SK-N-SH (cell line): Measurements from ENCODE around the gene AFAP1L1.

Experiments used
- EP300 ChIP-seq, 2 experiments: IDR thresholded peaks; 2 replicates each; pipeline versions ENCODE4 v1.4.0 to v1.6.1; 2012; ENCODE audit warnings: borderline replicate concordance in 1 of 2, low read depth in 1 of 2, low read length in 1 of 2
- POLR2AphosphoS5 ChIP-seq: IDR thresholded peaks from 2 replicates; pipeline ENCODE4 v1.6.1; 2012; ENCODE audit warnings: low read depth, low read length
- SIN3A ChIP-seq: IDR thresholded peaks from 2 replicates; pipeline ENCODE4 v1.6.1; 2012; ENCODE audit warnings: low read depth, mild to moderate bottlenecking, low read length, moderate library complexity, borderline replicate concordance
- YY1 ChIP-seq: IDR thresholded peaks from 2 replicates; pipeline ENCODE4 v1.4.0; 2012; ENCODE audit warnings: low read depth, mild to moderate bottlenecking
- TF ChIP-seq, protein P1 (sequence below): fragments of 200-600 bp; sonication (generic); IDR thresholded peaks from 2 replicates; pipeline ENCODE4 v1.6.1; 2017; ENCODE audit warnings: antibody characterized with exemption, mild to moderate bottlenecking, moderate library complexity
- TF ChIP-seq, protein P2 (sequence below): IDR thresholded peaks from 2 replicates; pipeline ENCODE4 v1.6.1; 2012; ENCODE audit warnings: mild to moderate bottlenecking, low read depth, low read length, moderate library complexity
- TF ChIP-seq, protein P3 (sequence below): fragments of 150-350 bp; IDR thresholded peaks from 2 replicates; pipeline ENCODE4 v1.6.1; 2017; ENCODE audit warnings: antibody characterized with exemption, low read length, low read depth, borderline replicate concordance

DNA sequence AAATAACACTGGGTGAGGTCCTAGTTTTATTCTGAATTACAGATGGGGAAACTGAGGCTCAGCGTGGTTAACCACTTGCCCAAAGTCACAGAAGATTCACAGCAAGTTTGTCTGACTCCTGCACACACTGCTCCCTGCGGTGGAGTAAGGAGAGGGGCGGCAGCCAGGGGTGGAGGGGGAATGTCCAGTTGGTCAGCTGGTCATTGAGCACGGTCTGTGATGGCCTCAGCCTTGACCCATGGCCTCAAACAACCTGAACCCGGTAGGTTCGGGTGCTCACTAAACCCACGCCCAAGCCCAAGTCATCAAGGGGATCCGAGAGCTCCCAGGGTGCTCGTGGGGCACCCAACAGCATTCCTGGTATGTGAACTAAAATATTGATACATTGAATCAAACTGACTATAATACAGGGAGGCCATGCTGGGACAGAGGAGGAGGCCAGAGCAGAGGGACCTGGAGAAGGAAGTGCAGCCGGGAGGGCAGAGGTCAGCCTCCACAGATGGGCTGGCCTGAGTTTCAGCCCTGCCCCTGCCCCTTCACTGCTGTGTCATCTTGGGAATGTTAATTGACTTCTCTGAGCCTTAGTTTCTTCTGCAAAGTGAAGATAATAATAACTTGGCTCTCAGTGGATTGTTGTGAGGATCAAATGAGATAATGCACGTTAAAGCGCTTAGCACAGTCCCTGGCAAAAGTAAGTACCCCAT lies 111.0 kb downstream of the AFAP1L1 start:
- TF ChIP-seq POLR2AphosphoS5: no peak
- TF ChIP-seq, protein P1, sequence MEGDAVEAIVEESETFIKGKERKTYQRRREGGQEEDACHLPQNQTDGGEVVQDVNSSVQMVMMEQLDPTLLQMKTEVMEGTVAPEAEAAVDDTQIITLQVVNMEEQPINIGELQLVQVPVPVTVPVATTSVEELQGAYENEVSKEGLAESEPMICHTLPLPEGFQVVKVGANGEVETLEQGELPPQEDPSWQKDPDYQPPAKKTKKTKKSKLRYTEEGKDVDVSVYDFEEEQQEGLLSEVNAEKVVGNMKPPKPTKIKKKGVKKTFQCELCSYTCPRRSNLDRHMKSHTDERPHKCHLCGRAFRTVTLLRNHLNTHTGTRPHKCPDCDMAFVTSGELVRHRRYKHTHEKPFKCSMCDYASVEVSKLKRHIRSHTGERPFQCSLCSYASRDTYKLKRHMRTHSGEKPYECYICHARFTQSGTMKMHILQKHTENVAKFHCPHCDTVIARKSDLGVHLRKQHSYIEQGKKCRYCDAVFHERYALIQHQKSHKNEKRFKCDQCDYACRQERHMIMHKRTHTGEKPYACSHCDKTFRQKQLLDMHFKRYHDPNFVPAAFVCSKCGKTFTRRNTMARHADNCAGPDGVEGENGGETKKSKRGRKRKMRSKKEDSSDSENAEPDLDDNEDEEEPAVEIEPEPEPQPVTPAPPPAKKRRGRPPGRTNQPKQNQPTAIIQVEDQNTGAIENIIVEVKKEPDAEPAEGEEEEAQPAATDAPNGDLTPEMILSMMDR: no peak
- TF ChIP-seq, protein P2, sequence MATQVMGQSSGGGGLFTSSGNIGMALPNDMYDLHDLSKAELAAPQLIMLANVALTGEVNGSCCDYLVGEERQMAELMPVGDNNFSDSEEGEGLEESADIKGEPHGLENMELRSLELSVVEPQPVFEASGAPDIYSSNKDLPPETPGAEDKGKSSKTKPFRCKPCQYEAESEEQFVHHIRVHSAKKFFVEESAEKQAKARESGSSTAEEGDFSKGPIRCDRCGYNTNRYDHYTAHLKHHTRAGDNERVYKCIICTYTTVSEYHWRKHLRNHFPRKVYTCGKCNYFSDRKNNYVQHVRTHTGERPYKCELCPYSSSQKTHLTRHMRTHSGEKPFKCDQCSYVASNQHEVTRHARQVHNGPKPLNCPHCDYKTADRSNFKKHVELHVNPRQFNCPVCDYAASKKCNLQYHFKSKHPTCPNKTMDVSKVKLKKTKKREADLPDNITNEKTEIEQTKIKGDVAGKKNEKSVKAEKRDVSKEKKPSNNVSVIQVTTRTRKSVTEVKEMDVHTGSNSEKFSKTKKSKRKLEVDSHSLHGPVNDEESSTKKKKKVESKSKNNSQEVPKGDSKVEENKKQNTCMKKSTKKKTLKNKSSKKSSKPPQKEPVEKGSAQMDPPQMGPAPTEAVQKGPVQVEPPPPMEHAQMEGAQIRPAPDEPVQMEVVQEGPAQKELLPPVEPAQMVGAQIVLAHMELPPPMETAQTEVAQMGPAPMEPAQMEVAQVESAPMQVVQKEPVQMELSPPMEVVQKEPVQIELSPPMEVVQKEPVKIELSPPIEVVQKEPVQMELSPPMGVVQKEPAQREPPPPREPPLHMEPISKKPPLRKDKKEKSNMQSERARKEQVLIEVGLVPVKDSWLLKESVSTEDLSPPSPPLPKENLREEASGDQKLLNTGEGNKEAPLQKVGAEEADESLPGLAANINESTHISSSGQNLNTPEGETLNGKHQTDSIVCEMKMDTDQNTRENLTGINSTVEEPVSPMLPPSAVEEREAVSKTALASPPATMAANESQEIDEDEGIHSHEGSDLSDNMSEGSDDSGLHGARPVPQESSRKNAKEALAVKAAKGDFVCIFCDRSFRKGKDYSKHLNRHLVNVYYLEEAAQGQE: no peak
- TF ChIP-seq, protein P3, sequence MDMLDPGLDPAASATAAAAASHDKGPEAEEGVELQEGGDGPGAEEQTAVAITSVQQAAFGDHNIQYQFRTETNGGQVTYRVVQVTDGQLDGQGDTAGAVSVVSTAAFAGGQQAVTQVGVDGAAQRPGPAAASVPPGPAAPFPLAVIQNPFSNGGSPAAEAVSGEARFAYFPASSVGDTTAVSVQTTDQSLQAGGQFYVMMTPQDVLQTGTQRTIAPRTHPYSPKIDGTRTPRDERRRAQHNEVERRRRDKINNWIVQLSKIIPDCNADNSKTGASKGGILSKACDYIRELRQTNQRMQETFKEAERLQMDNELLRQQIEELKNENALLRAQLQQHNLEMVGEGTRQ: no peak
- TF ChIP-seq SIN3A: no peak
- no peak for TF ChIP-seq EP300 (IDR thresholded peaks at IDR 0.05; ENCODE audit: borderline replicate concordance in 1 of 2, low read depth in 1 of 2, low read length in 1 of 2)
- TF ChIP-seq YY1: no peak
